ENCODE results near the gene CXorf38. TPM values are rescaled to one million over a fixed set of nuclear protein-coding genes. Genes with fewer than 3 reads are reported as not detected.

CXorf38 gene
- total RNA-seq, 1 donor from 2014 or later, result 6.3 TPM

DNA sequence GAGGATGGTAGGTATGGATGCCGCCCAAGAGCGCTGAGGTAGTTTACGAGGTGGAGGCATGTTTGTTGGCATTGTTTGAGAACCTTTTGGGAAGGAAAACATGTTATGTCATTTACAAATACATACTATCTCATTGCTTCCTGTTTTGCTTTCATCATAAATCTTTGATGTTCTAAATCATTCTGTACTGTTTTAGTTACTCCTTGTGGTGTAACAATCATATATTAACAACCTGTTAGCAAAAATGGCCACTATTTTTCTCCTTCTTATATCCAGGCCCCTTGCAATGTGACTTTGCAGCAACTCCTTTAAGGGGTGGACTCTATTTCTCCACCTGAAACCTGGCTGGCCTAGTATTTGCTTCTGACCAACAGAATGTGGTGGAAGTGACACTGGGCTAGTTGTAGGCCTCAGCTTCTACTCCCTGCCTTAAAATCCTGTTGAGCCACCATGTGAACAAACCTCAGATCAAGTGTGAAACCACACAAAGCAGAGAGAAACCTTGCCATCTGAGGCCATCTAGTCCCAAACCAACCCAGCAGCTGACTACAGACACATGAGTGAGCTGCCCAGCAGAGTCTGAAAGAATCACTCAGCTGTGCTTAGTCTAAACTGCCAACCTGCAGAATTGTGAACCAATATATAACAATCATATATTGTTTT, 15.8 kb upstream of the CXorf38 start:
- H3K27ac ChIP-seq (ENCODE audit: low read depth, low read length), result no peak overlapping the region
- no peak overlapping the region for H3K4me3 ChIP-seq (ENCODE audit: low read length in 3 of 3)
- no peaks in the 10 kb centered on the region for H3K4me1 ChIP-seq (ENCODE audit: control insufficient read depth in 3 of 3, insufficient read depth in 3 of 3, low read length in 3 of 3)
- no peaks in the 10 kb centered on the region for H3K9me3 ChIP-seq (ENCODE audit: control insufficient read depth in 3 of 3, low read length in 3 of 3)
- peaks cover 20 to 34% (median 23%) of the 10 kb centered on the region in 3 donors for H3K36me3 ChIP-seq (ENCODE audit: control insufficient read depth in 3 of 3, insufficient read depth in 3 of 3, low read length in 3 of 3)
- H3K27me3 ChIP-seq (ENCODE audit: control insufficient read depth in 3 of 3, insufficient read depth in 3 of 3, low read length in 3 of 3), result no peaks in the 10 kb centered on the region
- no peak overlapping the region for H3K9ac ChIP-seq (ENCODE audit: low read depth in 1 of 3, low read length in 3 of 3)

DNA sequence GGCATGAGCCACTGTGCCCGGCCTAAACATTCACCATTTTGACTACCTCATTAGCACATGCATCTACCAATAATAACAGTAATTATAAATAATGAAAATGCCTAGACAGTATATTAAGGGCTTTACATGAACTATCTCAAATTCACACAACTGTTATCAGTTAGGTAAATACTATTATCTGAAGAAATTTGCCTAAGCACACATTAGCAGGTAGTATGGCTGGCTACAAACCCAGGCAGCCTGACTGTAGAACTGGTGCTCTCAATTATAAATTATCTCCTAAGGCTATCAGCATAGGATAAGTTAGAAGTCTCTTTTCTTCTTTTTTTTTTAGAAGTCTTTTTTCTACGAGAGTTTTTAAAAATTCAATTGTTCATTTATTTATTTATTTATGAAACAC, 14.1 kb upstream of the CXorf38 start:
- no peaks in the 10 kb centered on the region for H3K4me1 ChIP-seq (ENCODE audit: control insufficient read depth in 3 of 3, insufficient read depth in 3 of 3, low read length in 3 of 3)
- H3K4me3 ChIP-seq (ENCODE audit: low read length in 3 of 3), result no peak overlapping the region
- peaks cover 14 to 35% (median 29%) of the 10 kb centered on the region in 3 donors for H3K36me3 ChIP-seq (ENCODE audit: control insufficient read depth in 3 of 3, insufficient read depth in 3 of 3, low read length in 3 of 3)
- no peaks in the 10 kb centered on the region for H3K9me3 ChIP-seq (ENCODE audit: control insufficient read depth in 3 of 3, low read length in 3 of 3)
- no peaks in the 10 kb centered on the region for H3K27me3 ChIP-seq (ENCODE audit: control insufficient read depth in 3 of 3, insufficient read depth in 3 of 3, low read length in 3 of 3)
- no peak overlapping the region for H3K27ac ChIP-seq (ENCODE audit: low read depth, low read length)
- no peak overlapping the region for H3K9ac ChIP-seq (ENCODE audit: low read depth in 1 of 3, low read length in 3 of 3)

DNA sequence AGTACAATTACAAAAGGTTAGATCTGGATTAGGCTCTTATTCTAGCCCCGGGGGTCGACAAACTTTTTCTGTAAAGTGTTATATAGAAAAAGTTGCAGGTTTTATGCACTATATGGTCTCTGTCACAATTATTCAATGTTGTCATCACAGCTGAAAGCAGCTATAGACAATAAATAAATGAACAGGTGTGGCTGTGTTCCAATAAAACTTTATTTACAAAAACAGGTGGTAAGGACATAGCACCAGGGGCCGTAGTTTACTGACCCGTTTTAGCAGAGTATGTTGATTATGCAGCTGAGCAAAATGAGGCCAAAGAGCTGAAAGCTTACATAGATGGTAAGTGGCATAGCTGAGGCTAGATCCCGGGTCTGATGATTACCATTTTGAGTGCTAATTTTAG, 13.0 kb upstream of the CXorf38 start:
- H3K36me3 ChIP-seq (ENCODE audit: control insufficient read depth in 3 of 3, insufficient read depth in 3 of 3, low read length in 3 of 3), result peaks cover 14 to 35% (median 23%) of the 10 kb centered on the region in 3 donors
- H3K27me3 ChIP-seq (ENCODE audit: control insufficient read depth in 3 of 3, insufficient read depth in 3 of 3, low read length in 3 of 3), result no peaks in the 10 kb centered on the region
- H3K4me3 ChIP-seq (ENCODE audit: low read length in 3 of 3), result no peak overlapping the region
- no peaks in the 10 kb centered on the region for H3K4me1 ChIP-seq (ENCODE audit: control insufficient read depth in 3 of 3, insufficient read depth in 3 of 3, low read length in 3 of 3)
- no peaks in the 10 kb centered on the region for H3K9me3 ChIP-seq (ENCODE audit: control insufficient read depth in 3 of 3, low read length in 3 of 3)
- H3K9ac ChIP-seq (ENCODE audit: low read depth in 1 of 3, low read length in 3 of 3), result no peak overlapping the region
- H3K27ac ChIP-seq (ENCODE audit: low read depth, low read length), result no peak overlapping the region

DNA sequence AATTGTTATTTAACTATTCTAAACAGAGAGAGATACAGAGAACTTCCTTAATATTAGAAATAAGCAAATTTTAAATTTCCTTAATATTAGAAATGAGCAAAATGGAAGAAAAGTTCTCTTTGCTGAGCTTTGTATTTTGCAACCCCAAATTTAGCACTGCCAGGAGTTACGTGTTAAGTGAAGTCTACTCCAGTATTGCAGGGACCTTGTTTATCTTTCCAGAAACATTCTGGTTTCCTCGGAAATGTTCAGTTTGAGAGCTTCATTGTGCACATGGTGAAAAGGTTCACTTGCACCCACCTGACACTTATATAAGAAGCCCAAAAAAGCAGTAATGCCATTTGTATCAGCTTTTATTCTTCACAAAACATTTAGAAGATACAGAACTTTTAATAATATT, 6.2 kb upstream of the CXorf38 start:
- peaks cover 3 to 17% (median 8%) of the 10 kb centered on the region in 3 donors for H3K4me1 ChIP-seq (ENCODE audit: control insufficient read depth in 3 of 3, insufficient read depth in 3 of 3, low read length in 3 of 3)
- H3K36me3 ChIP-seq (ENCODE audit: control insufficient read depth in 3 of 3, insufficient read depth in 3 of 3, low read length in 3 of 3), result peaks cover 2 to 13% (median 12%) of the 10 kb centered on the region in 3 donors
- H3K27me3 ChIP-seq (ENCODE audit: control insufficient read depth in 3 of 3, insufficient read depth in 3 of 3, low read length in 3 of 3), result no peaks in the 10 kb centered on the region

DNA sequence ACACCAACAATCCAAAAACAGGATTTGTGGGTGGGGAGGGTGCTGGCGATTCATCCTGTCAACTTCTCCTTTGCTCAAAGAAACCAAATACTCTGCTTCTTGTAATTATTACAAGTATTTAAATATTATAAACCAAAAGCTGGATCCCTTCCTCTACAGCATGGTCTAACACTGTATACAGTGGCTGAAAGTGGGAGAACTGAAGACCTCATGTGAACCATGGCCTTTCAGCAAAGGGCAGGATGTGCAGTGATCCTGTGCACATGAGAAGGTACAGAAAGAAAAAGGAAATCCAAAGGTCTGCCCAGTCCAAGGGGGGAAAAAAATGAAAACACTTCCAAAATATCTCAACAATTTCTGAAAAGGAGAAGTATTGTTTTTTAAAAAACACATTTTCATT, 5.3 kb upstream of the CXorf38 start:
- H3K27ac ChIP-seq (ENCODE audit: low read depth, low read length), result no peak overlapping the region
- no peak overlapping the region for H3K9ac ChIP-seq (ENCODE audit: low read depth in 1 of 3, low read length in 3 of 3)
- H3K4me1 ChIP-seq (ENCODE audit: control insufficient read depth in 3 of 3, insufficient read depth in 3 of 3, low read length in 3 of 3), result peaks cover 8 to 21% (median 10%) of the 10 kb centered on the region in 3 donors
- H3K4me3 ChIP-seq (ENCODE audit: low read length in 3 of 3), result no peak overlapping the region
- H3K27me3 ChIP-seq (ENCODE audit: control insufficient read depth in 3 of 3, insufficient read depth in 3 of 3, low read length in 3 of 3), result no peaks in the 10 kb centered on the region
- H3K36me3 ChIP-seq (ENCODE audit: control insufficient read depth in 3 of 3, insufficient read depth in 3 of 3, low read length in 3 of 3), result peaks cover 2 to 13% (median 9%) of the 10 kb centered on the region in 3 donors
- H3K9me3 ChIP-seq (ENCODE audit: control insufficient read depth in 3 of 3, low read length in 3 of 3), result no peaks in the 10 kb centered on the region

More for the DNA sequence above, 6.2 kb upstream of the CXorf38 start:
- H3K9ac ChIP-seq (ENCODE audit: low read depth in 1 of 3, low read length in 3 of 3), result no peak overlapping the region
- no peak overlapping the region for H3K27ac ChIP-seq (ENCODE audit: low read depth, low read length)
- H3K9me3 ChIP-seq (ENCODE audit: control insufficient read depth in 3 of 3, low read length in 3 of 3), result no peaks in the 10 kb centered on the region
- H3K4me3 ChIP-seq (ENCODE audit: low read length in 3 of 3), result no peak overlapping the region

DNA sequence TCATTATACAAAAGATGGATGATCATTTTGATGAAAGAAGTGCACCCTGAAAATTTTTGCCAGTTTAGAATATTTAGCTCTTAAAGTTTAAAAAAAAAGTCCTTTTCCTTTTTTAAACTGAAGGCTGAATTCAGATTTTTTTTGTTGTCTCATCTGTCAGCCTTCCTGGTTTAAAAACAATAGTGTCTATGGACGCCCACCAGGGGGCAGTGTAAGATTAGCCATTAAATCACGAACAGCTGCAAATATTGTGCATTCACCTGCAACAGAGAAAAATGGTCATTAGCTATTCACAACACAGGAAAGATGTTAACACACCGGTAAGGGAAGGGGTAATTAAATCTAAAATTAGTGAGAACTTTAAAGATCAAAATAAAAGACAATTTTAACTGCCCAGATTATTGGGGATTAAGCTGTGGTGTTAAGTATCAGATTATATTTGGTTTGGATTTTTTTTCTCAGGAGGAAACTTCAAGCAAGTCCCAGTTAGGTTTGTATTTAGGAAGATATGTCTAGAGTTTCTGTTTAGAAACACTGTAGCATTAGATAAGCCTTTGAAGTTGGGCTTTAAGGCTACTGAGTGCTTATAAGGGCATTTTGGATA, 4.4 kb upstream of the CXorf38 start:
- Histone ChIP-seq H3K9me3 (ENCODE audit: control insufficient read depth in 3 of 3, low read length in 3 of 3) (no peaks in the 10 kb centered on the region), H3K27ac (ENCODE audit: low read depth, low read length) (no peak overlapping the region), H3K4me3 (ENCODE audit: low read length in 3 of 3) (no peak overlapping the region), H3K4me1 (ENCODE audit: control insufficient read depth in 3 of 3, insufficient read depth in 3 of 3, low read length in 3 of 3) (peaks cover 8 to 24% (median 10%) of the 10 kb centered on the region in 3 donors), H3K27me3 (ENCODE audit: control insufficient read depth in 3 of 3, insufficient read depth in 3 of 3, low read length in 3 of 3) (no peaks in the 10 kb centered on the region), H3K36me3 (ENCODE audit: control insufficient read depth in 3 of 3, insufficient read depth in 3 of 3, low read length in 3 of 3) (peaks cover 0 to 5% (median 2%) of the 10 kb centered on the region in 3 donors), H3K9ac (ENCODE audit: low read depth in 1 of 3, low read length in 3 of 3) (no peak overlapping the region)

DNA sequence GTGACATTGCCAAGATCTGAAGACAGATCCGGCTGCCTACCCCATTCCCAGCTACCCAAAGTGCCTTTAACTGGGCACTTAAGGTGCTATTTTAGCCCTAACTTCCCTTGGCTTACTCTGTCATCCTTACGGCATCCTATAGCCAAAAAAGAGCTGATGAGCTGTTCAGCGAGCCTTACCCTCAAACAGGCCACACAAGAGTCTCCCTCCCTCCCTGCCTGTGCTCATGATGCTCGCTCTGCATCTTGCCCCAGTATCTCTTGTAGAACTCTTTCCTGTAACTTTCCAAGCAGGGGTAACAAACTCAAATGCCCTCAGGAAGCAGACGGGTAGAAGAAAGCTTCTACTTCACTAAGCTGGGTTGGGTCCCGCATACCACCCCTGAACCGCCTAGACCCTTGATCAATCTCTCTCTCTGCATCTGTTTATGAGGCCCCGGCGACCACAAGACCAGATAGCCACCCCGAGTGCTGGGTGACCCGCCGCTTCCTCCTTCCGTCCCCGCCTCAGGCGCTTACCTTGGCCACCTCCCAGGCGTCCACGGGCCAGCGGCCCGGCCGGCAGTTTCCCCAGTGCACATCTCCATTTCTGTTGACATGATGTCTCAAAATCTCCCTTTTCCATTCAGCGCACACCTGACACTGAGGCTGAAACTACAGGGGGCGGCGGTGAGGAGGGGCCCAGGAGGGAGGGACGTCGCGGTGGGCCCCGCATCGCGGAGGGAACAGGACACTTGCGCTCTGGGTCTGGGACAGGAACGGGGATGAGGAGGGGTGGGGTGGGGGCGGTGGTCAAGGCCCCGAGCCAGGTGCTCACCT, 663 bp downstream of the CXorf38 start:
- H3K4me3 ChIP-seq (ENCODE audit: low read length in 3 of 3), result peak overlapping the region; percentile 76 to 83 (median 82)
- peaks cover 0 to 2% (median 0%) of the 10 kb centered on the region in 3 donors for H3K36me3 ChIP-seq (ENCODE audit: control insufficient read depth in 3 of 3, insufficient read depth in 3 of 3, low read length in 3 of 3)
- no peaks in the 10 kb centered on the region for H3K27me3 ChIP-seq (ENCODE audit: control insufficient read depth in 3 of 3, insufficient read depth in 3 of 3, low read length in 3 of 3)
- H3K27ac ChIP-seq (ENCODE audit: low read depth, low read length), result peak overlapping the region; percentile 66
- H3K4me1 ChIP-seq (ENCODE audit: control insufficient read depth in 3 of 3, insufficient read depth in 3 of 3, low read length in 3 of 3), result peaks cover 20 to 38% (median 22%) of the 10 kb centered on the region in 3 donors
- H3K9me3 ChIP-seq (ENCODE audit: control insufficient read depth in 3 of 3, low read length in 3 of 3), result no peaks in the 10 kb centered on the region
- peak overlapping the region; percentile 63 to 80 (median 72) for H3K9ac ChIP-seq (ENCODE audit: low read depth in 1 of 3, low read length in 3 of 3)

DNA sequence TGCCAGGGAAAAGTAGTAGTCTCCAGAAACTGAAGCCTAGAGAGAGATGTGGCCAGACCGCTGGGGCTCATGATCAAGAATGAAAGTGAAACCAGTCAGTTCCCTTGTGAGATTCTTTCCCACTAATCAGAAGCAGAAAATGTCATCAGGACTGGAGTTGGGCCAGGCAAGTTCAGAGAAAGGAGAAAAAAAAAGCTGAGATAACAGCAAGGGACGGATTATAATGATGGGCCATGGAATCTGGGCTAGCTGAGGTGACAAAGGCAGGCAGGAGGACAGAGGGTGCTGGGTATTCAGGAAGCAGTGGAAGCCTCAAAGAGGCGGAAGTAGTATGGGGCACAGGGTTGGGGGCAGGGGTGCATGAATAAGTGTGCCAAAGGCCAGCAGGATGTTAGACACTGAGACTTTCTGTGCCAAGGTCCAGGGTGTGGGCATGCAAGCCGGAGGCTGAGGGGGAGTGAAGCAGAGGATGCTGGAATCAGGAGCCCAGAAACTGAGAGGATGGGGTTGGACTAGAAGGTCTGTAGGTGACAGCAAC, 2.5 kb downstream of the CXorf38 start:
- H3K4me1 ChIP-seq (ENCODE audit: control insufficient read depth in 3 of 3, insufficient read depth in 3 of 3, low read length in 3 of 3), result peaks cover 20 to 38% (median 22%) of the 10 kb centered on the region in 3 donors
- peak overlapping the region; percentile 57 for H3K27ac ChIP-seq (ENCODE audit: low read depth, low read length)
- no peaks in the 10 kb centered on the region for H3K27me3 ChIP-seq (ENCODE audit: control insufficient read depth in 3 of 3, insufficient read depth in 3 of 3, low read length in 3 of 3)
- H3K9ac ChIP-seq (ENCODE audit: low read depth in 1 of 3, low read length in 3 of 3), result peak overlapping the region; percentile 41 to 57 (median 54)
- H3K36me3 ChIP-seq (ENCODE audit: control insufficient read depth in 3 of 3, insufficient read depth in 3 of 3, low read length in 3 of 3), result no peaks in the 10 kb centered on the region
- H3K9me3 ChIP-seq (ENCODE audit: control insufficient read depth in 3 of 3, low read length in 3 of 3), result no peaks in the 10 kb centered on the region
- peak overlapping the region; percentile 49 to 66 (median 54) for H3K4me3 ChIP-seq (ENCODE audit: low read length in 3 of 3)

DNA sequence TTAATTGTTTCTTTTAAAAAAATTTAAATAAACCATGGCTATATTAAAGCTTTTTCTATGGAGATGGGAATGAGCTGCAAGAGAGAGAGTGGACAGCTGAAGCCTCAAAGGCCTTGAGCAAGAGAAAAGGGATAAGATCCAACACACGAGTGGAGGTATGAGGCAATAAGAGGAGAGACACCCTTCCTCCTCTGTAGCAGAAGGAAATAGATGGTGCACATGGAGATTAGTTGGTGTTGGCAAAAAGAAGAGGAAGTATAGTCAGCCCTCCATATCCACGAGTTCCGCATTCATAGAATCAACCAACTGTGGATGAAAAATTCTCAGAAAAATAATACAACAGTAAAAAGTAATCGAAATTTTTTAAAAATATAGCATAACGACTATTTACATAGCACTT, 3.2 kb downstream of the CXorf38 start:
- H3K4me1 ChIP-seq (ENCODE audit: control insufficient read depth in 3 of 3, insufficient read depth in 3 of 3, low read length in 3 of 3), result peaks cover 20 to 38% (median 22%) of the 10 kb centered on the region in 3 donors
- H3K27me3 ChIP-seq (ENCODE audit: control insufficient read depth in 3 of 3, insufficient read depth in 3 of 3, low read length in 3 of 3), result no peaks in the 10 kb centered on the region
- H3K9ac ChIP-seq (ENCODE audit: low read depth in 1 of 3, low read length in 3 of 3), result no peak overlapping the region
- H3K4me3 ChIP-seq (ENCODE audit: low read length in 3 of 3), result peak overlapping the region in 1 of 3 donors; percentile 66
- H3K9me3 ChIP-seq (ENCODE audit: control insufficient read depth in 3 of 3, low read length in 3 of 3), result no peaks in the 10 kb centered on the region
- peak overlapping the region; percentile 57 for H3K27ac ChIP-seq (ENCODE audit: low read depth, low read length)
- H3K36me3 ChIP-seq (ENCODE audit: control insufficient read depth in 3 of 3, insufficient read depth in 3 of 3, low read length in 3 of 3), result peaks cover 0 to 5% (median 0%) of the 10 kb centered on the region in 3 donors

Data from skeletal muscle tissue (tissue), 4 donors.